DOHH2 (cell line): ENCODE data around the gene PCNX2.

Source experiments
- H3F3A ChIP-seq: fragments of 200-600 bp; sonication (generic), shearing (Covaris generic); 2 replicates; pipeline ENCODE4 v1.6.0; 2016; ENCODE audit warnings: antibody characterized with exemption, mild to moderate bottlenecking; ENCODE audit not compliant: control insufficient read depth, insufficient read depth
- H3K27ac ChIP-seq: fragments of 200-600 bp; sonication (generic); 2 replicates; pipeline ENCODE4 v1.5.1; 2014; ENCODE audit warnings: low read depth, mild to moderate bottlenecking, low read length, moderate library complexity
- H3K27me3 ChIP-seq: fragments of 200-600 bp; sonication (generic); 2 replicates; pipeline ENCODE4 v1.6.1; 2014; ENCODE audit warnings: mild to moderate bottlenecking, low read length, mixed read lengths; ENCODE audit not compliant: control insufficient read depth
- H3K36me3 ChIP-seq: fragments of 200-600 bp; sonication (generic); 2 replicates; pipeline ENCODE4 v1.6.1; 2014; ENCODE audit warnings: mild to moderate bottlenecking, low read length, moderate library complexity, mixed read lengths; ENCODE audit not compliant: control insufficient read depth
- H3K4me1 ChIP-seq: fragments of 200-600 bp; sonication (generic); 2 replicates; pipeline ENCODE4 v1.6.1; 2014; ENCODE audit warnings: mild to moderate bottlenecking, low read length, mixed read lengths; ENCODE audit not compliant: control insufficient read depth
- H3K4me2 ChIP-seq: fragments of 200-600 bp; sonication (generic); 2 replicates; pipeline ENCODE4 v1.6.0; 2014; ENCODE audit warnings: mild to moderate bottlenecking, low read length, moderate library complexity
- H3K4me3 ChIP-seq: fragments of 200-600 bp; sonication (generic); 2 replicates; pipeline ENCODE4 v1.5.1; 2014; ENCODE audit warnings: mild to moderate bottlenecking, low read length, mixed read lengths
- H3K79me2 ChIP-seq: fragments of 200-600 bp; sonication (generic); 2 replicates; pipeline ENCODE4 v1.6.1; 2014; ENCODE audit warnings: mild to moderate bottlenecking, low read length, mixed read lengths; ENCODE audit not compliant: control insufficient read depth
- H3K9me2 ChIP-seq: fragments of 200-600 bp; sonication (generic); replicated peaks from 2 replicates; pipeline ENCODE4 v1.6.1; 2014; ENCODE audit warnings: mild to moderate bottlenecking, low read length, mixed read lengths; ENCODE audit not compliant: control insufficient read depth
- H3K9me3 ChIP-seq: fragments of 200-600 bp; sonication (generic); 2 replicates; pipeline ENCODE4 v1.6.1; 2014; ENCODE audit warnings: antibody characterized with exemption, low read length, mixed read lengths; ENCODE audit not compliant: control insufficient read depth, insufficient read depth
- H4K20me1 ChIP-seq: fragments of 200-600 bp; sonication (generic); 2 replicates; pipeline ENCODE4 v1.6.0; 2014; ENCODE audit warnings: low read depth, mild to moderate bottlenecking, antibody characterized with exemption, low read length, moderate library complexity; ENCODE audit not compliant: control insufficient read depth, insufficient read depth
- EZH2phosphoT487 ChIP-seq: fragments of 200-600 bp; sonication (generic); IDR thresholded peaks from 2 replicates; pipeline ENCODE4 v1.6.1; 2017; ENCODE audit warnings: borderline replicate concordance, mild to moderate bottlenecking, antibody characterized with exemption, low read length, moderate library complexity, mixed read lengths
- TF ChIP-seq, protein P1 (sequence below): fragments of 200-600 bp; sonication (generic); IDR thresholded peaks from one replicate; pipeline ENCODE4 v1.5.1; 2014; ENCODE audit warnings: antibody characterized with exemption, mild to moderate bottlenecking, low read depth, low read length; ENCODE audit not compliant: poor library complexity, severe bottlenecking

Gene PCNX2

DNA sequence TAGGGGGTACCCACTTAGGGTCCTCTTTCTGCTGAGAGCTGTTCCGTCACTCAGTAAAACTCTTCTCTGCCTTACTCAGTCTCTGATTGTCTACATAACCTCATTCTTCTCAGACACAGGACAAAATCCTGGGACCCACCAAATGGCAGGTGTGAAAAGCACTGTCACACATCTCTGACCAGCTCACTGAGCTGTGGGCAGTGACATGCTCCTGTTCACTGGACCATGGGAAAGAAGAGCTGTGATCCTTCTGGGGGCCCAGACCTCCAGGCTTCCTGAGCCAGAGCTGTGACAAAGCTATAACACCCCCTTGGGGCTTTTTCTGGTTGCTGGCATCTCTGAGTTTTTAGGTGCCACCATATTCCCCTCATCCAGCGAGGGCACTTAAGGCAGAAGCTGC lies 229.4 kb downstream of the PCNX2 start:
- Histone ChIP-seq H3F3A (no peaks in the 10 kb centered on the region), H3K79me2 (no peaks in the 10 kb centered on the region), H3K27ac (no peak overlapping the region), H3K4me1 (no peaks in the 10 kb centered on the region), H4K20me1 (no peaks in the 10 kb centered on the region), H3K4me3 (no peak overlapping the region), H3K36me3 (no peaks in the 10 kb centered on the region), H3K9me2 (no peaks in the 10 kb centered on the region), H3K9me3 (peaks cover 15% of the 10 kb centered on the region; the same call in 1 of the 2 replicates), H3K4me2 (no peak overlapping the region), H3K27me3 (no peaks in the 10 kb centered on the region)
- no peak for TF ChIP-seq EZH2phosphoT487

DNA sequence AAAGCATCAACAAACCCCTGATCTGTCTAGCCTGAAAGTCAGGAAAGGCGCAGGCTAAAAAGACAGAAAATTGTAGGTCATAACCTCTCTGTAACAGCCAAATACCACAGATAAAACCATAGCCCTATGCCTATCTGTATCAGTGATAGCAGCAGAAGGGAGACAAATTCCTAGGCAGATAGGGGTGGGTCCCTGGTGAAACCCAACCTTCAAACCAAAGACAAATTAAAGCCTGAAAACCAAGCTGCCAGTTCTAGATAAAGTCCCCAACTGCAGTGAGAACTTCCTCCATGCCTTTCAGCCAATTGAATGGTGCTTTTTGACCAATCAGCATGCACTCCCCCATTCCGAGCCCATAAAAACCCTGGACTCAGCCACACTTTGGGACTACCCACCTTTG lies 229.8 kb downstream of the PCNX2 start:
- TF ChIP-seq, protein P1, sequence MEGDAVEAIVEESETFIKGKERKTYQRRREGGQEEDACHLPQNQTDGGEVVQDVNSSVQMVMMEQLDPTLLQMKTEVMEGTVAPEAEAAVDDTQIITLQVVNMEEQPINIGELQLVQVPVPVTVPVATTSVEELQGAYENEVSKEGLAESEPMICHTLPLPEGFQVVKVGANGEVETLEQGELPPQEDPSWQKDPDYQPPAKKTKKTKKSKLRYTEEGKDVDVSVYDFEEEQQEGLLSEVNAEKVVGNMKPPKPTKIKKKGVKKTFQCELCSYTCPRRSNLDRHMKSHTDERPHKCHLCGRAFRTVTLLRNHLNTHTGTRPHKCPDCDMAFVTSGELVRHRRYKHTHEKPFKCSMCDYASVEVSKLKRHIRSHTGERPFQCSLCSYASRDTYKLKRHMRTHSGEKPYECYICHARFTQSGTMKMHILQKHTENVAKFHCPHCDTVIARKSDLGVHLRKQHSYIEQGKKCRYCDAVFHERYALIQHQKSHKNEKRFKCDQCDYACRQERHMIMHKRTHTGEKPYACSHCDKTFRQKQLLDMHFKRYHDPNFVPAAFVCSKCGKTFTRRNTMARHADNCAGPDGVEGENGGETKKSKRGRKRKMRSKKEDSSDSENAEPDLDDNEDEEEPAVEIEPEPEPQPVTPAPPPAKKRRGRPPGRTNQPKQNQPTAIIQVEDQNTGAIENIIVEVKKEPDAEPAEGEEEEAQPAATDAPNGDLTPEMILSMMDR: no peak
- no peak for TF ChIP-seq EZH2phosphoT487
- no peaks in the 10 kb centered on the region for H3F3A ChIP-seq
- H3K27me3 ChIP-seq: no peaks in the 10 kb centered on the region
- H3K4me2 ChIP-seq: no peak overlapping the region
- no peaks in the 10 kb centered on the region for H3K9me2 ChIP-seq
- no peaks in the 10 kb centered on the region for H3K79me2 ChIP-seq
- H3K27ac ChIP-seq: no peak overlapping the region
- no peak overlapping the region for H3K4me3 ChIP-seq
- no peaks in the 10 kb centered on the region for H3K36me3 ChIP-seq
- no peaks in the 10 kb centered on the region for H3K4me1 ChIP-seq
- peaks cover 15% of the 10 kb centered on the region; the same call in 1 of the 2 replicates for H3K9me3 ChIP-seq
- no peaks in the 10 kb centered on the region for H4K20me1 ChIP-seq

DNA sequence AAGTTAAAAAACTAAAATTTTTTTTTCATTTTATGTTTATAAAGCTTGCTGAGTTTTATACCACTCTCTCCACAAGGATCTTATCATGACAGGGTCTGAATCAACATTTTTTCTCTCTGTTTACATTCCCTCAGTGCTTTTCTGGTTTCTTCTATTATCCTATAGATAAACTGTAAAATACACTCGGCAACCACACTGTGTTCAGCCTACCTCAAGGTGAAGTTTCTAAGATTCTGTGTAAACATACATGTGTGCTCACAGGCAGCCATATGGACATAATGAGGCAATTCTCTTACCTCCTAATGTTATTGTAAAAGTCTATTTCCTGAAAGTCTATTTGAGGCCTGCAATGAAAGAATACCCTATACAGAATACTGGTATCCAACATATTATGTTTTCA lies 230.5 kb downstream of the PCNX2 start:
- Histone ChIP-seq H3K27ac (no peak overlapping the region), H3K4me3 (no peak overlapping the region)

DNA sequence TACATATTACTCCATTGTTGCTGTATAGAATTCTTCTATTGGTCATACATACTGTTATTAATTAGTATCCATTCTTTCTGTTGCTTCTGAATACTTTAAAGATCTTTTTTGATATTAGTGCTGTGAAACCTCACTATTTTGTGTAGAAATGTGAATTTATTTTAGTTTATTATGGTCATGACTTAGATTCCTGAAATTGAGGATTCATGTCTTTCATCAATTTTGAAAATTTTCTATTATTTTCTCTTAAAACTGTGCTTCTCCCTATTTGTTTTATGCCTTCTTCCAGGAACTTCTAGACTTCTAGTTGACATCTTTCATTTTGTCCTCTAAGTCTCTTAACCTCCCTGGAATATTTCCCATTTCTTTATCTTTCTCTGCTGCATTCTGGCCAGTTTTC lies 232.1 kb downstream of the PCNX2 start:
- no peak overlapping the region for H3K4me2 ChIP-seq
- H3K27me3 ChIP-seq: no peaks in the 10 kb centered on the region
- no peak overlapping the region for H3K4me3 ChIP-seq
- no peaks in the 10 kb centered on the region for H3F3A ChIP-seq
- H3K9me3 ChIP-seq: peaks cover 15% of the 10 kb centered on the region; the same call in 1 of the 2 replicates
- TF ChIP-seq EZH2phosphoT487: no peak
- TF ChIP-seq, protein P1: no peak
- no peaks in the 10 kb centered on the region for H3K4me1 ChIP-seq
- H3K9me2 ChIP-seq: no peaks in the 10 kb centered on the region
- H4K20me1 ChIP-seq: no peaks in the 10 kb centered on the region
- H3K27ac ChIP-seq: no peak overlapping the region
- no peaks in the 10 kb centered on the region for H3K36me3 ChIP-seq
- no peaks in the 10 kb centered on the region for H3K79me2 ChIP-seq

More for the DNA sequence above, 230.5 kb downstream of the PCNX2 start:
- Histone ChIP-seq H3K9me3 (peaks cover 15% of the 10 kb centered on the region; the same call in 1 of the 2 replicates), H3K36me3 (no peaks in the 10 kb centered on the region), H3K4me2 (no peak overlapping the region), H3F3A (no peaks in the 10 kb centered on the region), H3K79me2 (no peaks in the 10 kb centered on the region), H3K27me3 (no peaks in the 10 kb centered on the region), H4K20me1 (no peaks in the 10 kb centered on the region), H3K4me1 (no peaks in the 10 kb centered on the region), H3K9me2 (no peaks in the 10 kb centered on the region)
- TF ChIP-seq, protein P1: no peak
- TF ChIP-seq EZH2phosphoT487: no peak
